ENCODE data around the gene PPP1R3C. TPM values are rescaled to one million over a fixed set of nuclear protein-coding genes. Genes with fewer than 3 reads are reported as not detected.

PPP1R3C gene
- 37.9 TPM for total RNA-seq

GRCh38 chr10:91632671-91633550, at the start of gene PPP1R3C:
Gene PPP1R3C (minus strand): TSS chr10:91633071. CDS start chr10:91632969, 102 bp downstream.
- DNase-seq (ENCODE audit: low spot score in 2 of 2) (peak; percentile 81 to 86), FAIRE-seq (no peak)

DNA sequence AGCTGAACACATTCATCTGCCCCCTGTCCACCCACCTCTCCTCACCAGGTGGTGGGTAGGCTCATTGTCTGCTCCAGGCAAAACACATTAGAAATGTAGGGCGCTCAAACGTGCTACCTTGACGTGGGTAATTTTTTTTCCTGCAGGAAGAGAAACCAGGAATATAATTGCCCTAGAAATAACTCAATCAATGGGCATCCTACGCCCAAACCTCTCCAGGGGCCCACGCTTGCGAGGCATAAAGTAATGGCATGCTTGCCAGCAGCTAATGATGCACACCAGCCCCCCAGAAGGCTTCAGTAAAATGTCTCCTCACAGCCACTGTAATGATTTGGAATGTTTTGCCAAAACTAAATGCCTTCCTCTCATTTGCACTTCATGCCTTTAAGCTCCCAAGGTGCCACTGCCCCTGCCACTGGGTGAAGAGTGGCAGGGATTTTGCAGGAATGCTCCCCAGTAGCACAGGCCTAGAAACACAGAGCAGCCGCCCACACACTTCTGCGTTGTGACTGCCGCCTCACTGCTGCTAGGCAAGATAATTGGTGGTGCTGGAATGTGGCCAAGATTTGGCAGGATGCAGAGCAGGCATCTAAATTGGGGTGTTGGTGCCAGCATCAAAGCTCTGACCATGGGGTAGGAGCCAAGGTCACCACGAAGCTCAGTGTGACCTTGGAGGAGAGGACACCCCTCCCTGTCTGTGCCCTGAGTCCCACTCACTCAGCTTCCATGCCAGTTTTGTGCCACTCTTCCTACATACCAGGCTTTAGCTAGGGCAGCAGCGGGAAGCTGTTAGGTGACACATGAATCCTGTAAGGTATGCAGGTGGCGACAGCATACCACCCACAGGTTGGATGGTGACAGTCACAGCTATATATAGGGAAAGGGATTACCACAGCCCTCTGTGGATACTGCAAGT, 48.7 kb upstream of the PPP1R3C start:
- DNase-seq (ENCODE audit: low spot score in 2 of 2), result peak in 1 of 2 donors; percentile 34
- FAIRE-seq, result no peak

DNA sequence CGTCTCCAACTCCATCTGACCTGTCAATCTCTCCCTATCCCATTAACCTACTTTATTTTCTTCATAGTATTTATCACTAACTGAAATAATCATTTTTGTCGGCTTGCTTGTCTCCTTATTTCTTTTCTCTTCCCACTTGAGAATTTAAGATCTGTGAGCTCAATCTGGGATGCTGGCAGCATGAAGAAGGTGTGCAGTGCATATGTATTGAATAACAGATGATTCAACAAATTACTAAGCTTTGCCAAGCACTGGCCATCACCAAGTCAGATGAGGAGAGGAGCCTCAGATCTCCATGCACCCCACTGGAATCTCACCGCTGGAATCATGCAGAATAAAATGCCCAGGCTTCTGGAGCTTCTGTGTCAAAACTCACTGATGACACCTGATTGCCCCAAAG, 47.6 kb upstream of the PPP1R3C start:
- no peak for DNase-seq (ENCODE audit: low spot score in 2 of 2)

GRCh38 chr10:91679296-91679695, 46.4 kb upstream of the PPP1R3C start:
- DNase-seq (ENCODE audit: low spot score in 2 of 2) (no peak), FAIRE-seq (no peak)

More for the DNA sequence above, 47.6 kb upstream of the PPP1R3C start:
- FAIRE-seq, result no peak

DNA sequence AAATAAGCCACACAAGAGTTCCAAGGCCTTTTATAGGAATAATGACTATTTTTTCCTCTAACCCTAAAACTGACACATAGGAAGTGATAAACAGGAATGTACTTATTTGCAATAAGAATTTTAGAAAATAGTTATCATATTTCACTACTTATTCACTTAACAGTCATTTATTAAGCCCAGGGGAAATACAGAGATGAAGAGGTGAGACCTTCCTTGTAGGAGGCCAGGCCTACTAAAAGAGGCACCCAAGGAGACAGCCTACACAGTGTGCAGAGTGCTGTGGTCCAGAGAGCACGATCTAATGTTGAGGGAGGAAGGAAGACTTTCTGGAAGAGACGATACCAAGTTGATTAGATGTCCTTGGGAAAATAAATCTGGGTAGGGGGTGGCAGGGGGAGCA, 45.0 kb upstream of the PPP1R3C start:
- FAIRE-seq, result no peak

DNA sequence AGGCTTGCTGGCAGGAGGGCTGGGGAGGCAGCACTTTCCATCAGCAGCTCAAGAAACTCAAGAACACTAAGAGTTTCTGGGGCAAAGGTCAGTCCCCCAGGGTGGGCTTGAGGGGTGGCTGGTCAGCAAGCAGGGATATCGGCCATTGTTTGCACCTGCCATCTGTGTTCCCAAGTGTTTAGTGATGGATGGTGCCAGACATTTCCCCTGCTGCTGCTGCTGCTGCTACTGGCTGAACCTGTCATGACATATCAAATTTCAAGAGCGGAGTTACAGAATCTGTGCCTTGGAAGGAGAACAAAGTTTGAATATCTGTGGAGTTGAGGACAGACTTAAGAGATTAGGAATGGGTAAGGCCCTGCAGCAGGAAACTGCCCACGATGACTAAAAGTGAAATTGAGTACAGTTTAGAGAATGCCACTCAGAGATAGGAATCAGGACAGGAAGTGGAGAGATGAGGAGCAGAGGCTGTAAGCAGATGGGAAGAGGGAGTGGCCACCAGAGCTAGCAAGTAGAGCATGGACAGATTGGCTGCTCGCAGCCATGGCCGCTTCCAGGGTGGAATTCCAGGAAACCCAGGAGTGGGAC, 39.2 kb upstream of the PPP1R3C start:
- DNase-seq (ENCODE audit: low spot score in 2 of 2) (no peak), FAIRE-seq (no peak)

More for the DNA sequence above, 45.0 kb upstream of the PPP1R3C start:
- DNase-seq (ENCODE audit: low spot score in 2 of 2), result no peak

GRCh38 chr10:91668913-91669312, 36.0 kb upstream of the PPP1R3C start:
- FAIRE-seq (no peak), DNase-seq (ENCODE audit: low spot score in 2 of 2) (no peak)

- DNase-seq (ENCODE audit: low spot score in 2 of 2), result no peak
Observed at GRCh38 chr10:91665842-91666241, 33.0 kb upstream of the PPP1R3C start.

GRCh38 chr10:91664426-91664825, 31.6 kb upstream of the PPP1R3C start:
- DNase-seq (ENCODE audit: low spot score in 2 of 2) (no peak), FAIRE-seq (no peak)

More at GRCh38 chr10:91665842-91666241, 33.0 kb upstream of the PPP1R3C start:
- no peak for FAIRE-seq

GRCh38 chr10:91662993-91663392, 30.1 kb upstream of the PPP1R3C start:
- DNase-seq (ENCODE audit: low spot score in 2 of 2), result no peak
- no peak for FAIRE-seq

- FAIRE-seq, result no peak
- no peak for DNase-seq (ENCODE audit: low spot score in 2 of 2)
Observed at GRCh38 chr10:91653219-91653870, 20.5 kb upstream of the PPP1R3C start.

DNA sequence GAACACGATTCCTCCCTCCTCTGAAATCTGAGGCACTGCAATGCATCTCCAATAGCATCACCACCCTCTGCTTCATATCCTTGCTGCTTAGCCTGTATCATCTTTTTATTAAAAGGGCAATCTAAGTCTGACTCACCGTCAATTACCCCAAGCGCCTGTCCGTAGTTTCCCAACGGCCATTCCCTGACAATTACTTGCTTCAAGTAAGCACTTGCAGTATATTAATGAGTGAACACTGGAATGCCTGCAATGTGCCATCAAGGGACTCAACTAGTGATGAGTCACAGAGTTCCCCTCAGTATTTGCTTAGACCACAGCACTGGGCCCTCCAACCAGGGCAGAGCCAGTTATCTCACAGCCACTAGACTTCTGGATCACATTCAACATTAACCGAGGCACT, 19.5 kb upstream of the PPP1R3C start:
- FAIRE-seq (no peak), DNase-seq (ENCODE audit: low spot score in 2 of 2) (no peak)

DNA sequence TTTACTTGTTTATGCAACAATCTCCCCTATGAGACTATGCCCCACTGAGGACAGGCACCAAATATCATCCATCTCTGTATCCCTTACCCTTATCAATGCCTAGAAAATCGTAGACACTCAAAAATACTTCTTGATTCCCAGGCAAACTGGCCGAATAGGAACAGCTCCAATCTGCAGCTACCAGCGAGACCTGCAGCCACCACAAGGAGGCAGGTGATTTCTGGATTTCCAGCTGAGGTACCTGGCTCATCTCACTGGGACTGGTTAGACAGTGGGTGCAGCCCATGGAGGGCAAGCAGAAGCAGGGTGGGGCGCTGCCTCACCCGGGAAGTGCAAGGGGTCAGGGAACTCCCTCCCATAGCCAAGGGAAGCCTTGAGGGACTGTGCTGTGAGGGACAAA, 10.8 kb upstream of the PPP1R3C start:
- DNase-seq (ENCODE audit: low spot score in 2 of 2) (no peak), FAIRE-seq (no peak)

GRCh38 chr10:91642831-91643692, 10.2 kb upstream of the PPP1R3C start:
- no peak for FAIRE-seq
- DNase-seq (ENCODE audit: low spot score in 2 of 2), result no peak

DNA sequence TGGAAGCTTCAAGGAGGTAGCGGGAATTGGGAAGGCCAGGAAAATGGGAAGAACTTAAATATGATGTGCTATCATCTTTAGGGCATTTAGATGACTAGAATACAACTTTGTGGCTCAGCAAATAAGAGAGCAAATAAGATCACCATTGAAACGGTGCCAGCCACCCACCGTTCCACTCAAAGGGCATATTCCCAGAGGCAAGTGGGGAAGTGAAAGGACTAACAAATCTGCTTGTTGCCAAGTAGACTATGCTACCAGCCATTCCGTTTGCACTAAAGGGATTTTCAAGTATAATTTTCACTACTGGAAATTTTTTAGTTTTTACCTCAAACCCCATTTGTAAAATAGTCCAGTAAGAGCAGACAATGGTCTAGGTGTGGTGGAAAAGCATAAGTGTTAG, 4.0 kb upstream of the PPP1R3C start:
- FAIRE-seq (no peak), DNase-seq (ENCODE audit: low spot score in 2 of 2) (no peak)

- FAIRE-seq (no peak), DNase-seq (ENCODE audit: low spot score in 2 of 2) (peak; percentile 44 to 50)
Observed at GRCh38 chr10:91635401-91636400, 2.8 kb upstream of the PPP1R3C start.

- no peak for FAIRE-seq
Observed at GRCh38 chr10:91634898-91635297, 2.0 kb upstream of the PPP1R3C start.

GRCh38 chr10:91634246-91634645, 1.4 kb upstream of the PPP1R3C start:
- FAIRE-seq (no peak), DNase-seq (ENCODE audit: low spot score in 2 of 2) (no peak)

More at GRCh38 chr10:91634898-91635297, 2.0 kb upstream of the PPP1R3C start:
- DNase-seq (ENCODE audit: low spot score in 2 of 2), result no peak

Data from frontal cortex (tissue), 4 donors.